GM18909 (cell line): ENCODE data around the gene RGS19.
"Not testable (repeated sequence)": the region's sequence is repeated elsewhere in the genome, so short reads cannot be mapped to it uniquely, and the experiment has no call there.

Experiments
- ATAC-seq: cut with Tn5 transposase; IDR thresholded peaks from one replicate; pipeline ENCODE4 v1.9.1; 2021; ENCODE audit warnings: mild to moderate bottlenecking; ENCODE audit not compliant: unreplicated experiment, poor library complexity

Gene RGS19

DNA sequence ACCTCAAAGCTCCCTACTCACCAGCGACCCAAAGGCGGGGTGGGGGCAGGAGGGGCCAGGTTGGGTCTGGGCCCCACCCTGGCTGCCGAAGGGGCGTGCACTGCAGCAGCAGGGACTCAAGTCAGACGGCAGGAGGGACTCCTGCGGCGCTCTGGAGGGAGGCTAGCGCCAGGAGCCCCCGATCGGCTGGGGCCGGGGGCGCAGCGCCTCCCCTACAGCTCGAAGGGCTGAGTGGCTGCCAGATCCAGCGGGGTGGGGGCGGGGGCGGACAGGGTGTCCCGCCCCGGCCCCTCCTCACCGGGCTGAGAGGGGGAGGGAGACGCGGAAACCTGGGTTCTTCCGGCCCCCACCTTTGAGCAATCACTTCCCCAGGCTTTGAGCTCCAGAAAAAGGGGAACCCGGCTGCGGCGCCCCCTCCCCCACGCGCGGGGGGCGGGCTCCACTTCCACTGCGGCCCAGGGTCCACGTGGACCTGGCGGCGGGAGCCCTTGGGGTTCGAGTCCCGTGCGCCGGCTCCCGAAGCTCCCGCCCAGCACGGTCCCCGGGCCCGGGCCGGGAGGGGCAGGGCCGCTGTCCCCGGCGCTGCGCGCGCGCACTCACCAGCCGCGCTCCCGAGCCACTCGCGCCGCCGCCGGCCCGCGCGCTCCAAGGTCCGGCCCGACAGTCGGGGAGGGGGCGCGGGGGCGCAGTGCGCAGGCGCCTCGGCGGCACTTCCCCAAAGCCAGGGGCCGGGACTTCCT is at the start of gene RGS19:
RGS19 (minus strand) TSS at position 246 of the 740 bp plus-strand sequence. CDS start 2,632 bp downstream, outside the sequence.
- peak; percentile 33 for ATAC-seq

- not testable (repeated sequence) for ATAC-seq
Measured at GRCh38 chr20:64123517-64123916, 44.2 kb upstream of the RGS19 start.

- not testable (repeated sequence) for ATAC-seq
Measured at GRCh38 chr20:64122927-64123326, 43.6 kb upstream of the RGS19 start.

DNA sequence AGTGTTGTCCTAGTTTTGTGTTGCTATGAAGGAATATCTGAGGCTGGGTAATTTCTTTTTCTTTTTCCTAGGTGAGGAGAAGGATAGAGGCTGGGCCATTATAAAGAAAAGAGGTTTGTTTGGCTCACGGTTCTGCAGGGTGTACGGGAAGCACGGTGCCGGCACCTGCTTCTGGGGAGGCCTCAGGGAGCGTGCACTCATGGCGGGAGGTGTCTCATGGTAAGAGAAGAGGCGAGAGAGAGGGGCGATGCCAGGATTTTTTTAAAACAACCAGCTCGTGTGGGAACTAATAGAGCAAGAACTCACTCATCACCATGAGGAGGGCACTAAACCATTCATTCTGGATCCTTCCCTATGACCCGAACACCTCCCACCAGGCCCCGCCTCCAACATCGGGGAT is 42.3 kb upstream of the RGS19 start:
- ATAC-seq = no peak

- ATAC-seq = no peak
Measured at GRCh38 chr20:64119681-64120341, 40.5 kb upstream of the RGS19 start.

- ATAC-seq = no peak
Measured at GRCh38 chr20:64119301-64119680, 40.0 kb upstream of the RGS19 start.

GRCh38 chr20:64117432-64117777 is 38.1 kb upstream of the RGS19 start:
- ATAC-seq = not testable (repeated sequence)

DNA sequence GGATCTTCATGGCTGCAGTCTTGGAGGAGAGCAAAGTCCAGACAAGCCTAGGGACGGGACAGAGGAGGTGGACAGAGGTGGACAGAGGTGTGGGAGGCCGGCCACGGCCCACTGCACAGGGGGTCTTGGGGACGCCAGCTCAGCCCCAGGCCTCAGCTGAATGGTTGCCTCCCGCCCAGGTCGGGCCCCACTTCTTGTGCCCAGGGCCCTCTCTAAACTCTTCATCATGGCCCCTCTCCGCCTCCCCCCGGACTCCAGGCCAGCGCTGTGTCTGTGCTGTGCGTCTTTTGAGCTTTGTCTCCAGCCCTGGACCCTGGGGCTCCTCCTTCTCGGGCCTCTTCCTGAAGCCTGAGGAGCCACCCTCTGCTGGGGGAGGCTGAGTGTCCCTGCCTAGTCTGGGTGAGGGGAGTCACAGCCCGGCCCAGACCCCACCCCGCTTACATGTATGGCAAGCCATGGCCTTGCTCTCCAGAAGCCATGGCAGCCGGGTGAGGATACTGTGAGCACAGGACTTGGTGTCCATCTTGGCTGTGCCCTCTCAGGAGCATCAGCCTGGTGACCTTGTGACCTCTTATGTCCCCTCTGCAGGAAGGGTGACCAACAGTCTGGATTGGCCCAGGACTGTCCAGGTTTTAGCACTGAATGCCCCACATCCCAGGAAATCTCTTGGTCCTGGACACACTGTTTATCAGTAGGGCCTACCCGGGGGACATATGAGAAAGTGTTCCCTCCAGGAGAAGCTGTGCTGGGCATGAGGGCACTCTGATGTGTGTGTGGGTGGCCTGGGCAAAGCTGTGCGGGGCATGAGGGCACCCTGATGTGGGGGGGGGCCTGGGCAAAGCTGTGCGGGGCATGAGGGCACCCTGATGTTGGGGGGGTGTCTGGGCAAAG is 37.5 kb upstream of the RGS19 start:
- no peak for ATAC-seq

- ATAC-seq = no peak
Measured at GRCh38 chr20:64116016-64116415, 36.7 kb upstream of the RGS19 start.

DNA sequence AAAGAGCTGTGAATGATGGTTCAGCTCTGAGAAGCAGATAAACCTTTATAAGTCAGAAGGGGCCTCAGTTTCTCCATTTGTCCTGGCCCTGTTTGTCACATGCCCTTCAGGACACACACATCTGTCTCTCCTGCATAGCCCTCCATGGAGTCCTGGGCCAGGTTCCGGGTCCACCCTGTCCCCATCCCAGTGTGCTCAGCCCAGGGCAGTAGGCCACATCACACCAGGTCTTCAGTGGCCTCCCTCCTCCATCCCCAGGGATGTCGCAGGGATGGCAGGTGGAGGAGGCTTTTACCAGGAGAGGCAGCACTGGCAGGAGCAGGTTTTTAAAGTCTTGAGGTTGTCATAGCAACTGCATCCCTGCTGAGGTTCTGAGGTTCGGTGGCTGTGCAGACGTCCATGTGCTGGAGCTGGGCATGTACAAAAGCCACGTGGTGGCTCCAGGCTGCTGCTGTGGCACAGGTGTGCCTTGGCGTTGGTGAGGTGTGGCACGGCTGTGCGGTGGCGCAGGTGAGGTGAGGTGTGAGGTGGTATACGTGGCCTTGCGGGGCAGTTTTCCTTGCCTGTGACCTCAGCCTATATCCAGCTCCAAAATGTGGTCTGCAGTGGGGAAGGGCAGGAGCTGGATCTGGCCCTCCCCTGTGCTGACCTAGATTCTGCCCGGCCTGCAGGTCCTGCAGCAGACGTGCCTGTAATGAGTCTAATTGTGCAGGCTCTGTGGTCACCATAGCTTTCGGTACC is 36.0 kb upstream of the RGS19 start:
- no peak for ATAC-seq

GRCh38 chr20:64114356-64114971 is 35.1 kb upstream of the RGS19 start:
- ATAC-seq = no peak

- no peak for ATAC-seq
Measured at GRCh38 chr20:64113796-64114355, 34.6 kb upstream of the RGS19 start.

DNA sequence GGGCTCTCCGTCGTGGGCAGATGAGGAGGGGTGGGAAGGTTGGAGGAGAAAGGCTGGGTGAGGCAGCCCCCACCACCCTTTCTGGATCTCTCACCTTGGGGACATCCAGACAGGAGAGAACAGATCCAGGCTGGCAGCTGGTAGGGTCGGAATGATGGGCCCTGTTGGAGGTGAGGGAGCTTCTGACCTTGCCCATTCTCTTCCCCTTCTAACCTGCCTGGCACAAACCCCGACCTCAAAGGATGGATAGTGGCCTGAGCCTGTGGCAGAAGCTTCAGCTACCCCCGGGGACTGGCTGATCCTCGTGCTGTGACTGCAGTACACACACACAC is 34.1 kb upstream of the RGS19 start:
- no peak for ATAC-seq

- no peak for ATAC-seq
Measured at GRCh38 chr20:64112691-64113443, 33.5 kb upstream of the RGS19 start.

DNA sequence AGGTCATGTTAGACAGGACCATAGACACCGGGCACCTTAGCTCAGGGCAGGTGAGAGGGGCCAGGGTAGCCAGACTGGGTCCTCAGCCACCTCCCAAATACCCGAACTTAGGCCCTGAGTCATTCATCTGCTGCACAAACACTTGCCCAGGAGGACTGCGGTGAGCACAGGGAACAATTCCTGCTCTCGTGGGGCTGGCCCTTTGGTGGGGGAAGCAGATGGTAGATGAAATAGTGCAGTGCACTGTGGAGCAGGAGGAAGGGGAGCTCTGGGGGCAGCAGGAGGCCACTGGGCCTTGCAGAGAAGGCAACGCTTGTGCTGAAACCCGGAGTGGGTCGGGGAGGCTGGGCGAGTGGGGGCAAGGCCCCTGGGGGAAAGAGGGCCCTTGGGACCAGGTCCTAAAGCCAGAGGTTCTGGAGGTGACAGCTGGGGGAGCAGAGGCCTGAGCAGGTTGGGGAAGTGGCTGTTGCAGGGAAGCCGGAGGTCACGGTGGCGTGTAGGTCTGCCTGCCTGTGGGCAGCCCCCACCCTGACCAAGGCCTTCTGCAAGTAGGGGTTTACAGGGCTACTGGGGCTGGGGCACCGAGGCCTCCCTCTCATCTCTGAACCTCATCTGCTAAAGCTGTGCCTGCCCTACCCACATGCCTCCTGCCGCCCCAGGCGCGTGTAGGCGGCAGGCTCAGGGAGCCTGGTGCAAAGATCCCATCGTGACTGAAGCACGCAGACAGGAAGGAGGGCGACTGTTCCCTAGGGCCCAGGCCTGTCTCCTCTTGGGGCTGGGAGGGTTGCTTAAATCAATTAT is 32.7 kb upstream of the RGS19 start:
- no peak for ATAC-seq

DNA sequence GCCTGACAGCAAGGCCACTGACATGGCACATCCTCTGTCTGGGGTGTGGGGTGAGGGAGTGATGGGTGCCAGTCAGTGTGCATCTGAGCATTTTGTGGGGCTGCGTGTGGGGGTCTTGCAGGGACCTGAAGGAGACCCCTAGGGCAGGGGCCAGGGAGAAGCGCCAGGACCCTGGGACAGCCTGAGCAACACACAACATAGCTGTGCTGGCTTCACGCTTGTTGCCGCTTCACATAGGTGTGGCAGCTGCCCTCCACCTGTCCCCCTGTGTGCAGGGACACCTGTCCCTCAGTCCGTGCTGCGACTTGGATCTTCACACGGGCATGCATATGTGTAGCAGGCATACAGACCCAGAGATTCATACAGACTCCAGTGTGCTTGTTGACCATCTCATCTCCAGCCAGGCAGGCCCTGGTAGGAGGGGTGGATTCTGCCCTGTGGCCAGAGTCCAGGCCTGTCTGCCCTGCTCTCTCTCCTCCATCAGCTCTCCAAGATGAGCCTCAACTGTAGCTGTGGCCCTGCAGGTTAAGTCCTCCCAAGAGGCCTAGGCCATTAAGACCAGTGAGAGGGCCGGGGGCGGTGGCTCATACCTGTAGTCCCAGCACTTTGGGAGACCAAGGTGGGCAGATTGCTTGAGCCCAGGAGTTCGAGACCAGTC is 31.2 kb upstream of the RGS19 start:
- no peak for ATAC-seq

DNA sequence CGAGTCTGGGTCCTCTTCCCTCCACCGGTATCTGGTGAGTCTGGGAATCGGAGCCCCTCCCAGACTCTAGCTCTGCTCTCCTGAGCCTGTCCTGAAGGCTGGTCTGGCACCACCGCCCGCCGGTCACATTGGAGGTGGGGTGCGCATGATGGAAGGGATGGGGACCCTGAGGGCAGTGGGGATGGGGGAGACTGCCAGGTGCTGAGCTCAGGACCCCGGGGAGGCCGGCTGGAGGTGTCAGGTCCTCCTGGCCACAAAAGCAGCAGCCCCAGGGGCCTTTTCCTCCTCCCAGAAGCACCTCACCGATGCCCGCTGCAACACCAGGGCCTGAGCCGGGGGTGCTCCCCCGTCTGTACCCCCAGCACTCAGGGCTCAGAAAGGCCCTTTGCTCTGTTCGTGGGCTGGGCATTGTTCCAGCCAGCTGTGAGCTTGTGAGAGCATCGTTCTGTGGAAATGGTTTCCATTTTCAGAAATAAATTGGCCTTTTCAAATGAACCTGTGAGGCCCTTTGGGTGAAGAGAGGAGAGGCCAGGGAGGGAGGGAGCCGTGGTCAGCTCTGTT is 30.6 kb upstream of the RGS19 start:
- ATAC-seq = no peak
